HepG2 (cell line): Measurements from ENCODE around the gene FOXA3. TPM values are rescaled to one million over a fixed set of nuclear protein-coding genes. Genes with fewer than 3 reads are reported as not detected.

Experiments
- AKAP8 ChIP-seq: sonication (generic); formaldehyde crosslinking; IDR thresholded peaks from 2 replicates; pipeline ENCODE4 v1.5.1; 2020; ENCODE audit warnings: mild to moderate bottlenecking, missing genetic modification reagents
- ERF ChIP-seq: IDR thresholded peaks from 2 replicates; pipeline ENCODE4 v1.6.1; 2018; ENCODE audit warnings: missing biosample characterization, missing genetic modification reagents
- HES4 ChIP-seq: sonication (generic); formaldehyde crosslinking; IDR thresholded peaks from 2 replicates; pipeline ENCODE4 v1.9.0; 2021; ENCODE audit warnings: mild to moderate bottlenecking, missing genetic modification reagents, borderline replicate concordance
- KAT8 ChIP-seq: IDR thresholded peaks from 2 replicates; pipeline ENCODE4 v1.6.1; 2016; ENCODE audit warnings: missing genetic modification reagents, missing compliant biosample characterization
- KDM4B ChIP-seq: sonication (generic); formaldehyde crosslinking; IDR thresholded peaks from 2 replicates; pipeline ENCODE4 v1.4.0; 2020; ENCODE audit warnings: missing genetic modification reagents
- KLF16 ChIP-seq, 2 experiments: sonication (generic) in 1 of 2; formaldehyde crosslinking in 1 of 2; IDR thresholded peaks; 2 replicates each; pipeline versions ENCODE4 v1.6.1 to v1.8.0; 2016 to 2023; ENCODE audit warnings: missing genetic modification reagents in 2 of 2, missing compliant biosample characterization in 1 of 2
- MTERF4 ChIP-seq: sonication (generic); formaldehyde crosslinking; IDR thresholded peaks from 2 replicates; pipeline ENCODE4 v1.8.0; 2023; ENCODE audit warnings: mild to moderate bottlenecking, missing genetic modification reagents
- NCOR1 ChIP-seq: fragments of 200-600 bp; sonication (generic); IDR thresholded peaks from 2 replicates; pipeline ENCODE4 v1.7.0; 2017; ENCODE audit warnings: antibody characterized with exemption, low read length, borderline replicate concordance
- SP2 ChIP-seq: sonication (generic); formaldehyde crosslinking; IDR thresholded peaks from 2 replicates; pipeline ENCODE4 v1.5.1; 2020; ENCODE audit warnings: mild to moderate bottlenecking, missing genetic modification reagents
- TAF1 ChIP-seq: sonication (generic); formaldehyde crosslinking; IDR thresholded peaks from 2 replicates; pipeline ENCODE4 v1.4.0; 2020; ENCODE audit warnings: missing genetic modification reagents
- ZNF501 ChIP-seq: sonication (generic); formaldehyde crosslinking; IDR thresholded peaks from 2 replicates; pipeline ENCODE4 v1.5.1; 2020; ENCODE audit warnings: mild to moderate bottlenecking, moderate library complexity, missing genetic modification reagents
- ZNF530 ChIP-seq: sonication (generic); formaldehyde crosslinking; IDR thresholded peaks from 2 replicates; pipeline ENCODE4 v1.5.0; 2020; ENCODE audit warnings: low read depth, mild to moderate bottlenecking, missing genetic modification reagents
- ZNF546 ChIP-seq: sonication (generic); formaldehyde crosslinking; conservative IDR thresholded peaks from 2 replicates; pipeline ENCODE4 v1.8.1; 2023; ENCODE audit warnings: mild to moderate bottlenecking, missing genetic modification reagents
- ZNF710 ChIP-seq: sonication (generic); formaldehyde crosslinking; IDR thresholded peaks from 2 replicates; pipeline ENCODE4 v1.5.0; 2020; ENCODE audit warnings: mild to moderate bottlenecking, missing genetic modification reagents, borderline replicate concordance
- ZNF784 ChIP-seq: sonication (generic); formaldehyde crosslinking; IDR thresholded peaks from 2 replicates; pipeline ENCODE4 v1.5.1; 2020; ENCODE audit warnings: missing genetic modification reagents, mild to moderate bottlenecking, borderline replicate concordance
- polyA plus RNA-seq, 8 experiments: library from polyadenylated mRNA; depleted of rRNA in 3 of 8; stranded (reverse) in 7 of 8; unstranded in 1 of 8; fragments of >200 nt; fragmentation: Illumina TruSeq in 4 of 8; extraction: Trizol in 4 of 8; gene quantifications; 2 replicates each; pipeline versions ENCODE4 v1.2.1 to v1.2.3, GENCODE V29; 2011 to 2016; ENCODE audit warnings: low read depth in 4 of 8, missing spikeins in 1 of 8, mixed read lengths in 1 of 8; ENCODE audit not compliant: insufficient read depth in 1 of 8
- total RNA-seq, 5 experiments: library from RNA; depleted of rRNA; stranded (reverse); fragments of >200 nt; fragmentation: Illumina TruSeq; extraction: Trizol; gene quantifications; 2 replicates each; pipeline ENCODE4 v1.2.3, GENCODE V29; 2016; ENCODE audit warnings: low read depth in 1 of 5
- TF ChIP-seq, protein P1 (sequence below): sonication (generic); formaldehyde crosslinking; IDR thresholded peaks from 2 replicates; pipeline ENCODE4 v1.4.0; 2020; ENCODE audit warnings: missing genetic modification reagents
- TF ChIP-seq, protein P2 (sequence below): sonication (generic); formaldehyde crosslinking; IDR thresholded peaks from 2 replicates; pipeline ENCODE4 v1.9.0; 2021; ENCODE audit warnings: missing genetic modification reagents, mild to moderate bottlenecking, borderline replicate concordance
- TF ChIP-seq, protein P3 (sequence below): IDR thresholded peaks from 2 replicates; pipeline ENCODE4 v1.6.1; 2018; ENCODE audit warnings: missing genetic modification reagents

Gene FOXA3
- total and polyA plus RNA-seq, 2 of the 13 experiments (the other 11 are each of a cell fraction or from before 2014, with no cell fraction given) = 29.8 to 47.6 TPM

GRCh38 chr19:45876411-45877197, 12.5 kb downstream of the FOXA3 start (continued):
- TF ChIP-seq ZNF546 (CRISPR knock-in tag) (no peak), HES4 (CRISPR knock-in tag) (no peak), KLF16 (CRISPR knock-in tag; IDR thresholded peaks at IDR 0.05) (peak in 1 of 2 experiments; percentile 62; a peak in 1 of 4 replicates), ZNF710 (CRISPR knock-in tag) (peak; percentile 53), NCOR1 (0 out of 2 replicates have a peak, but pooled peaks have one; percentile 33), MTERF4 (no peak), ZNF530 (CRISPR knock-in tag) (no peak), TAF1 (peak; percentile 54; the same call in 1 of the 2 replicates), SP2 (CRISPR knock-in tag) (no peak), ERF (CRISPR knock-in tag) (peak; percentile 34; the same call in 1 of the 2 replicates), ZNF501 (CRISPR knock-in tag) (peak; percentile 30; the same call in 1 of the 2 replicates), AKAP8 (0 out of 2 replicates have a peak, but pooled peaks have one; percentile 45), KAT8 (CRISPR knock-in tag) (peak; percentile 62), KDM4B (CRISPR knock-in tag) (peak; percentile 69; the same call in 1 of the 2 replicates), ZNF784 (CRISPR knock-in tag) (0 out of 2 replicates have a peak, but pooled peaks have one; percentile 54)
- TF ChIP-seq, protein P1, sequence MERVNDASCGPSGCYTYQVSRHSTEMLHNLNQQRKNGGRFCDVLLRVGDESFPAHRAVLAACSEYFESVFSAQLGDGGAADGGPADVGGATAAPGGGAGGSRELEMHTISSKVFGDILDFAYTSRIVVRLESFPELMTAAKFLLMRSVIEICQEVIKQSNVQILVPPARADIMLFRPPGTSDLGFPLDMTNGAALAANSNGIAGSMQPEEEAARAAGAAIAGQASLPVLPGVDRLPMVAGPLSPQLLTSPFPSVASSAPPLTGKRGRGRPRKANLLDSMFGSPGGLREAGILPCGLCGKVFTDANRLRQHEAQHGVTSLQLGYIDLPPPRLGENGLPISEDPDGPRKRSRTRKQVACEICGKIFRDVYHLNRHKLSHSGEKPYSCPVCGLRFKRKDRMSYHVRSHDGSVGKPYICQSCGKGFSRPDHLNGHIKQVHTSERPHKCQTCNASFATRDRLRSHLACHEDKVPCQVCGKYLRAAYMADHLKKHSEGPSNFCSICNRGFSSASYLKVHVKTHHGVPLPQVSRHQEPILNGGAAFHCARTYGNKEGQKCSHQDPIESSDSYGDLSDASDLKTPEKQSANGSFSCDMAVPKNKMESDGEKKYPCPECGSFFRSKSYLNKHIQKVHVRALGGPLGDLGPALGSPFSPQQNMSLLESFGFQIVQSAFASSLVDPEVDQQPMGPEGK (CRISPR knock-in tag) = peak; percentile 92
- TF ChIP-seq, protein P2, sequence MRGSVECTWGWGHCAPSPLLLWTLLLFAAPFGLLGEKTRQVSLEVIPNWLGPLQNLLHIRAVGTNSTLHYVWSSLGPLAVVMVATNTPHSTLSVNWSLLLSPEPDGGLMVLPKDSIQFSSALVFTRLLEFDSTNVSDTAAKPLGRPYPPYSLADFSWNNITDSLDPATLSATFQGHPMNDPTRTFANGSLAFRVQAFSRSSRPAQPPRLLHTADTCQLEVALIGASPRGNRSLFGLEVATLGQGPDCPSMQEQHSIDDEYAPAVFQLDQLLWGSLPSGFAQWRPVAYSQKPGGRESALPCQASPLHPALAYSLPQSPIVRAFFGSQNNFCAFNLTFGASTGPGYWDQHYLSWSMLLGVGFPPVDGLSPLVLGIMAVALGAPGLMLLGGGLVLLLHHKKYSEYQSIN (CRISPR knock-in tag) = no peak
- TF ChIP-seq, protein P3, sequence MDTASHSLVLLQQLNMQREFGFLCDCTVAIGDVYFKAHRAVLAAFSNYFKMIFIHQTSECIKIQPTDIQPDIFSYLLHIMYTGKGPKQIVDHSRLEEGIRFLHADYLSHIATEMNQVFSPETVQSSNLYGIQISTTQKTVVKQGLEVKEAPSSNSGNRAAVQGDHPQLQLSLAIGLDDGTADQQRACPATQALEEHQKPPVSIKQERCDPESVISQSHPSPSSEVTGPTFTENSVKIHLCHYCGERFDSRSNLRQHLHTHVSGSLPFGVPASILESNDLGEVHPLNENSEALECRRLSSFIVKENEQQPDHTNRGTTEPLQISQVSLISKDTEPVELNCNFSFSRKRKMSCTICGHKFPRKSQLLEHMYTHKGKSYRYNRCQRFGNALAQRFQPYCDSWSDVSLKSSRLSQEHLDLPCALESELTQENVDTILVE (CRISPR knock-in tag) = peak; percentile 41; the same call in 1 of the 2 replicates
